GM19395 (cell line): Measurements from ENCODE around the gene CST8.
"Not testable (repeated sequence)": the region's sequence is repeated elsewhere in the genome, so short reads cannot be mapped to it uniquely, and the experiment has no call there.

Source experiments
- ATAC-seq: cut with Tn5 transposase; IDR thresholded peaks from one replicate; pipeline ENCODE4 v1.9.1; 2021; ENCODE audit warnings: mild to moderate bottlenecking, moderate library complexity; ENCODE audit not compliant: unreplicated experiment

The CST8 gene, protein sequence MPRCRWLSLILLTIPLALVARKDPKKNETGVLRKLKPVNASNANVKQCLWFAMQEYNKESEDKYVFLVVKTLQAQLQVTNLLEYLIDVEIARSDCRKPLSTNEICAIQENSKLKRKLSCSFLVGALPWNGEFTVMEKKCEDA

DNA sequence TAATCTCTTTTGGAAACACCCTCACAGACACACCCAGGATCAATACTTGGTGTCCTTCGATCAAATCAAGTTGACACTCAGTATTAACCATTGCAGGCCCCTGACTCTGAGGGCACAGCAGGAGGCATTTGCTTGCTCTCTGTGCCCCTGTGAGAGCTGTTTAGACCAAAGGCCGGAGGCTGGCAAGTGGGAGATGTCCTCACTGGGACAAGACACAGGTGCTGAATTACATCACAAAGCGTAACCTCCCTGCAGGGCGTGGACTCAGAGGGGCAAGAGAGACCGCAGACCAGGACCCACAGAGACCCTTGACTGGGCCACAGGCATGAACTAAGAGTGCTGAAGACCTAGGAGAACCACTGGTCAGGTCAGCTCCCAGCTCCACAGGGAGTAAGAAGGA is at the start of gene CST8:
CST8 (plus strand) TSS at position 301 of the 400 bp plus-strand sequence. CDS start 551 bp downstream, outside the sequence.
- no peak for ATAC-seq

DNA sequence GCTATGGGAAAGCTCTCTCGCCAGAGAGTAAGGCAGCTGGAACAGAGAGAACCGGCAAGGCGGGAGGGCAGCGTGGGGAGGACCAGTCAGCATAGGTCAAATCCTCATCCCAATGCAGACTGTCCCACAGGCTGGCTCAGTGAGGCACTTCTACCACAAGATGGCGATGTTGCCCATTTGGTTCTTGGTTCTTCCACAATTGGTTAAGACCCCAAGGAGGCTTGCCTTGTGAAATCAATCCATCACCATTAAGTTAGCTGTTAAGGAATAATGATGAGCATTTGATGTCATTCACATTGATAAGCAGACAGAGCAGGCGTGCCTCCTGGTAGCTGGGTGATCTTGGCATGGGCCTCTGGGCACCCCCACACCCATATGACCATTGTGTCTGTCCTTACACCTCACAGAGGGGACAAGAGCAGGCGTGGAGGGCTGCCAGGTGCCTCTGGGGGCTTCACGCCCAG is 49.0 kb upstream of the CST8 start:
- peak; percentile 84 for ATAC-seq

DNA sequence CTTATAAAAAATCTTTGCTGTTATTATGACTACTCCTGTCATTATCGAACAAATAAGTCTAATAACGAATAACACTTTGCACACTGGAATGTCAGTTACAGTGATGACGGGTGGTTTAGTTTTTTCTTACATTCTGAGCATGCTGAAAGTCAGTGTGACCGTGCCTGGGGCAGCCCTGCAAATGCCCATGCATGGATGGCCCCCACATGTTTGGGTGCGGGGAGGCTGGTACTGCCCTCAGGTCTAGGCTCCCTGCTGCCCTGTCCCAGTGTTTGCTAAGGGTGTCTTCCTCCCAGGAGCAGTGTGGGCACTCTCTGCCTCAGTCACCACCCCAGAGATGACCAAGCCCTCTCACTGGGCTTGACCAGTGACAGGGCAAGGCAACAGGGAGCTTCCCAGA is 48.5 kb upstream of the CST8 start:
- no peak for ATAC-seq

DNA sequence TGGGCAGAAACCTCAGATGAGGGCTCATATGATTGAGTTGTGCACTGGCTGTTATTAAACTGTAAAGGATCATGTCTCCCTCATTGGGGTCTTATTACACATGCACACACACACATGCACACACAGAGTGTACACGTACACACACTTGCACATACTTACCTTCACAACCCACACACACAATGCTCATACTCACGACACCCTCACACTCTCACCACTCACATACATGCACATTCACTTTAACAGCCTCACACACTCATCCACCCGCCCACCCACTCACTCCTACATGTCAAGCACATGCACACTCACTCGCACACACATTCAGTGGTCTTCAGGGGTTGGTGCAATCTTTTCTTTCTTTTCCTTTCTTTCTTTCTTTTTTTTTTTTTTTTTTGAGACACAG is 46.1 kb upstream of the CST8 start:
- ATAC-seq, result no peak

DNA sequence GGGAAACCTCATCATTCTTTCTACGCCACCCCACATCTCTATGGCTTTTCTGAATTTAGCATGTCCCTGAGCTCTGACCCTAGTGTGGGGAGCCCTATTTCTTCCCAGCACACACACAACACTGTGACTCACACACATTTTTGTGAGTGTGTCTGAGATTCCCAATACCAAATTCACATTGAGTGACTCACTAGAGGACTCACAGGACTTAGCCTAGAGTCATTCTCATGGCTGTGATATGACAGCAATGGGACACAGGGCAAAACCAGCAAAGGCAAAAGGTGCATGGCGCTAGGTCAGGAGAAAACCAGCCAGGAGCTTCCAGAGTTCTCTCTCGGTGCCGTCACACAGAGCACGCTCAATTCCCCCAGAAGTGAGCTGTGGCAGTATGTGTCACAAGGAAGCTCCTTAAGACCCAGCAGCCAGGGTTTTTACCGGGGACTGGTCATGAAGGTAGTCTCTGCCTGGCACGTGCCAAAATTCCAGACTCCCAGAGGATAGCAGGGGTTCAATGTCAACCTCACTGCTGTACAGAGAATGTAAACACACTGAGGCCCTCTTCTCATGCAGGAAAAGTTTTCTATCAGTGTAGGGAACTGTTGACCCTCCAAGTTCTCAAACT is 45.2 kb upstream of the CST8 start:
- ATAC-seq, result no peak

DNA sequence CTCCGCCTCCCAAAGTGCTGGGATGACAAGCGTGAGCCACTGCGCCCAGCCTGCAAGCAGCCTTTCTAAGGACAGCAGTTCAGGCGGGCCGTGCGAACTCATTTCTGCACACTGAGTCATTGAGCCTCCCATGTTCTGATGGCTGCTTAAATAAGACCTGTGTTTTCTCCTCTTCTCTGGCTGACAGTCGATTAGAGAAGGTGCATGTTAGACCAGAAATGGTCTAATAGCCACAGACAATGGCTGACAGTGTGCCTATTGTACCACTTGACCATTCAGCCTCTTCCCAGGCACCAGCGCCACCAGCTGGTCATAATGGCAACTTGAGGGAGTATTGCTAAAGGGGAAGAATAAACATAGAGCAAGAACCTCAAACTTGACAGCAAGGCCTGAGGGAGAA is 44.4 kb upstream of the CST8 start:
- peak; percentile 51 for ATAC-seq

DNA sequence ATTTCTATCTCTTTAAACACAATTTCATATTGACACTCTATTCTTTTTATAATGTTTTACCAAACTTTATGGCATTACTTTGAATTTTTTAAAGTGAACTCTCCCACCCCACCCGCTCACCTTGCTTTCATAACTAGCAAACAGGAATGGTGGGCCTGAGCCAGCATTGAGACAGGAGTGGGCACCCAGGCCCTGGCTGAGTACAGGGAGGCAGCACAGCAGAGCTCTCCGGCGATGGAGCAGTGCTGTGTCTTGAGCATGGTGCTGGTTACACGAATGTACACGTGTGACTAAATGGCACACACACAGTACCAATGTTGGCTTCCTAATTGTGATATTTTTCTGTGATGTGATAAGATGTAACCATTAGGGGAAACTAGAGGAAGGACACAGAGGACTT is 42.8 kb upstream of the CST8 start:
- no peak for ATAC-seq

DNA sequence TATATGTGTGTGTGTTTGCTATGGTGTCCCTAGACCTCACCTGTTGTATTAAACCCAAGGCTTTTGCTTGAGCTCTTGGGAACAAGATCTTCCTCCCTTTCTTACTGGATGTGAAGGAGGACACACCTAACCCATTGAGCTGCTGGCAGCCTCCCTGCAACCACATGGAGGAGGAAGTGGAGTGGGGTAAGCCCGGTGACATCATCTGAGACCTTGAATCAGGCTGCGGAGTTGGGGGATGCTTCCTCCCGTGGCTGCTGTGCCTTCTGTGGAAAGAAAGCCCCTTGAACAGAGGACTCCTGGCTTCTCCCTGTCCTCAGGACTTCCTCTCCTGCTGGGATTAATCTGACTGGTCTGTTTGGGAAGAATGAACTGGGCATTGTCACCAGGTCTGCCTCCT is 41.5 kb upstream of the CST8 start:
- no peak for ATAC-seq

DNA sequence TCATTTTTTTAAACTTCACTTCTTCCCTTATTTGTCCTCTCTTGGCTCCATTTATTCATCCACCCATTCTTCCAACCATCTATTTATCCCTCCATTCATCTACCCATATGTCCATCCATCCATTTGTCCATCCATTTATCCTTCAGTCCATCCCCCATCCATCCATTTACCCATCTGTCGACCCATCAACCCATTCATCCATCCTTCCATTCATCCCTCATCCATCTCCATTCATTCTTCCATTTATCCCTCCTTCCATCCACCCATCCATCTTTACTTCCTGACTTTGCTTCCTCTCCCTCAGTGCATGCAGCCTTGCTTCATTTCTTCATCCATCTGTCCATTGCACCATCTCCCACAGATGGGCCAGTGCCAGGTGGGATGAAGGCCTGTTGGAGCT is 40.0 kb upstream of the CST8 start:
- no peak for ATAC-seq

DNA sequence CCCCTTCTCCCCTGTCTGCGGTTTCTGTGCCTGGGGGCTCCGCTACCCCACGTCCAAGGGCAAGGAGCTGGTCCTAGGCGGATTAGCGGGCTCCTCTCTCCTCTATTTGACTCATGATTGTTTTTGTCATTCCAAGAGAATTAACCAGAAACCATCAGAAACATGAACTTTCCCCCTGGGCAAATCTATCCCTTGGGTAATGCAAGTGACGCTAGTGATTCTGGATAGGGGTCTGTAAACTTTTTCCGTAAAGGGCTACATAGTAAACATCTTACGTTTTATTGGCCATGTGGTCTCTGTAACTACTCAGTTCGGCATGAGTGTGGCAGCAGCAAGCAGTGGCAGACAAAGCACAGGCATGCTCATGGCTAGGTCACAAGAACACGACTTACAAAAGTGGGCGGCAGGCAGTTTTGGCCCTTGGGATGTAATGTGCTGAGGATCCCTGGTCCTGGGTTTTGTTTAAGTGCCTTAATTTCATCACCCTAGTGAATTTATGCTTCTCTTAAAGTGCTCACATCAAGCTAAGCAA is 38.9 kb upstream of the CST8 start:
- ATAC-seq, result no peak

DNA sequence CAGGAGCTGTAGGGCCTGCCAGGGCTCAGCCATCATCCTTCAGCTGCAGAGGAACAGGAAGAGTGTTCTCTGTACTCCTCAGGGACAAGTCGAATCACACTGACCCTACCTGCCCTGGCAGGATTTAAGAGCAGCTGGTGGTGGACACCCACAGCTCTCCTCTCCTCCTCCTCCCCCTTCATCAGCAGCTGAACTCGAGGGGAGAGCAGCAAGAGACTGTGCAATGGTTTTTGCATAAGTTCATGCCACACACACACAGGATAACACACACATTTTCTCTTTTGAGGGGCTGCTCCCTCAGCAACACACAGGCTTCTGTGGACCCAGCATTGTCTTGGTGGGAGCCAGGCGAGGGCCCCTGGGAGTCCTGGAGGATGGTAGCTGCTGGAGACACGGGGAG is 38.1 kb upstream of the CST8 start, which contains the start of gene CST11:
CST11 (minus strand) TSS at position 101 of the 400 bp plus-strand sequence; CDS start at position 36, 65 bp downstream.
- no peak for ATAC-seq

DNA sequence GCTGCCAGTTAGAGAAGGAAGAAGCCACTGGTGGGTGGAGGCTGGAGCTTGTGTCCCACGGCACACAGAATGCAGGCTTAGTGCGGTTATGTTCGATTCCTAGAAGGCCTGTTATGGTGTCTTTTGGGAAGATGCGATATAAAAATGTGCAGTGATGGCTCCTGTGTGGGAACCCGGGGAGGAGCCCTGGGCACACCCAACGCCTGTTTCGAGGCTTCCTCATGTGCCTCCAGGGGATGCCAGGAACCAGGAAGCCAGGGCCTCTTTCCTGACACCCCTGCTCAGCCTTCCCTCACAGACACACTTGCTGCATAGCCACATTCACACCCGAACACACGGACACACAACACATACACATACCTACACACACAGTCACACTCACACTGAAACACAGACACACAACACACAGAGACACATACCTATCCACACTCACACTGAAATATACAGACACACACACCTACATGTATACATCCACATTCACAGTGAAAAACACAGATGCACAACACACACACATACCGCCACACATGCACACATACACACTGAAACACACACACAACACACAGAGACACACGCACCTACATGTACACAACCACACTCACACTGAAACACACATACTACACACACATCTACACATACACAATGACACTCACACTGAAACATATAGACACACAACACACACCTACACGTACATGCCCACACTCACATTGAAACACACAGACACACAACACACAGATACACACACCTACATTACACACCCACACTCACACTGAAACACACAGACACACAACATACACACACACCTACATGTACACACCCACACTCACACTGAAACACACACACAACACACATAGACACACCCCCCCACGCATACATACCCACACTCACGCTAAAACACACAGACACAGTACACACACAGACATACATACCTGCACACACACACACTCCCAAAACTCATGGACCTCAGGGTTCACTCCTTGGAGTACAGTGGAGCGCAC is 37.1 kb upstream of the CST8 start:
- no peak for ATAC-seq

DNA sequence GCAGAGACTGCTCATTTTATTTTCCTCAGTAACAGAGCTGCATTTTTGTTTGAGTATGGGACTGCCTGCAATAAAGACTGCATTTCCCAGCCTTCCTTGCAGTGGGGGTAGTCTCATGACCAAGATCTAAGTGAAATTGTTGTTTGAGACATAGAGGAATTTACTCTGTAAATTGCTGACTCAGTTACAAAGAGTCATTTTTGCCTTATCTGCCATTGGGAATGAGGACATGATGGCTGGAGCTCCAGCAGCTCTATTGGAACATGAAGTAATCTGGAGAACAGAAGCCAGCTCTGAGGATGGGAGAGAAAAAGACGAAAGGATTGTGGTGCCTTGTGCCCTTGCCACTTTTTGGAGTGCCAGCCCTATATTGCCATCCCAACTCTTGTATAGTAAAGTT is 36.1 kb upstream of the CST8 start:
- no peak for ATAC-seq

DNA sequence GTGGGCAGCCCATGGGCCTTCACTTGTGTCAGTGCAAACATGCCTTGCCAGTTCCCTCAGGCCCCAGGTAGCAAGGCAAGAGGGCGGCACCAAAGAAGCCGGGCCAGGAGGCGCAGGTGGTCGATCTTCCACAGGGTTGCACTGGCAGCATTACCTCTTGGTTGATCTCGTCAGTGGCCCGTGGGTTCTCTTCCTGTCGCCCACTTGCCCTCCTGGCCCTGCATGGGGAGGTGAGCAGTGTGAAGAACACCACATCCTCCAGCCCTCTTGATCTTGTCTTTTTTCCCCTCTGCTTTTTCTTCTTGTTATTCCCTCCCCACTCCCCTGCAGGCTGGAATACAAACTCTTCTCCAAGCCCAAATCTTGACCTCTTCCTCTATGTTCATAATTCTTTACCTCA is 35.3 kb upstream of the CST8 start:
- ATAC-seq, result no peak

DNA sequence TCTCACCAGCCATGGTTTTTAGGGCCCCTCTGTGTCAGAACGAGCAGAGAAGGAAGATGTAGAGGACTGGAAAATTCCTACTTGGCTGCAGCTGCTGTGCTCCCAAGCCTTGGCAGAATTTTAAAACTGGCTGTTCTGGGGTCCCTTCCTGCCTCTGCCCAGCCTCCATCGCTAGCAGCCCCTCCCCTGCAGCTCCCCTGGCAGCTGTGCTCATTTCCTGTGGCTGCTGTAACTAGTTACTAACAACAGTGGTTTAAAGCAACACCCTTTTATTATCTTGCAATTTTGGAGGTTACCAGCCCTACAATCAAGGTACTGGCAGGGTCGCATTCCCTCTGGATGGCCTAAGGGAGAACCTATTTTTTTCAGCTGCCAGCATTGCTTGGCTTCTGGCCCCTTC is 34.5 kb upstream of the CST8 start:
- no peak for ATAC-seq

DNA sequence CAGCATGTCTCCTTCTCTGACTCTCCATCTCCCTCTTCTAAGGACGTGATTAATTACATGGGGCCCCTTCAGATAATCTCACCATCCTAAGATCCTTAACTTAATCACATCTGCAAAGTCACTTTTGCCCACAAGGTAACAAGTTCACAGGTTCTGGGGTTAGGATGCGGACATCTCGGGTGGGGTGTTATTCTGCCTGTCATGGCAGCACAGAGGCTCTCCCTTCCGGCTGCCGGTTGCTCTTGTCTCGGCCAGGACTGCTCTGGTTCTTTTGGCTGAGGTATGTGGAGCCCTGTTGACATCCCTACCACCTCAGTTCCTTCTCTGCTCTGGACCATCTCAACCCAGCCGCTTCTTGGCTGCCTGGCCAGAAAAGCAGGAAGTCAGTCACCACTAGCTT is 34.0 kb upstream of the CST8 start:
- no peak for ATAC-seq

DNA sequence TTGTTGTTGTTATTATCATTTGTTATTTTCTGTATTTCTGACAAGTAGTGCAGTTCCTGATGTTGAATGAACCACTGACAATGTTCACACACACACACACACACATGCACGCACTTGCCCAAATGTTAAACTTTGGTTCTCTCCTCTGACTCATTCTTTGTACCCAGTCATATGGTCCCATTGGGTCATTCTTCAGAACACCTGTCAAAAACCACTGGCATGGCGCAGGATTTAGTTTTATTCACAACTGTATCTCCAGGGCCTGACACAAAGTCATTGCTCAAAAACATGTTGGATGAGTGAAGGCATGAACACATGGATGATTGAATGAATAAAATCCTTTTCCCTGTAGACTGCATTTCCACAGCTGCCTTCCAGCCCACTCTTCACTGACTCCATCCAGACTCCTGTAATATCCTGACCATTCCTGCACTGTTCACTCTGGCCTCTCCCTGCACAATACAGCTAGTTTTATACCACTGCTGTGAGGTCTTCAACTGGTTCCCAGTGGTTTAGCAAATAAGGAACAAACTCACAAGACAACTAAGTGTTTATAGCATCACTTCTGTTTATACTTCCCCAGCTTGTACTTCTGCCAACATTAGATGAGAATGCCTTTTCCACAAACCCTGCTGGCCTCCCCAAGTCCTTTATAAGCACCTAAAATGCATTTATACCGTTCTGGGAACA is 31.3 kb upstream of the CST8 start:
- no peak for ATAC-seq

DNA sequence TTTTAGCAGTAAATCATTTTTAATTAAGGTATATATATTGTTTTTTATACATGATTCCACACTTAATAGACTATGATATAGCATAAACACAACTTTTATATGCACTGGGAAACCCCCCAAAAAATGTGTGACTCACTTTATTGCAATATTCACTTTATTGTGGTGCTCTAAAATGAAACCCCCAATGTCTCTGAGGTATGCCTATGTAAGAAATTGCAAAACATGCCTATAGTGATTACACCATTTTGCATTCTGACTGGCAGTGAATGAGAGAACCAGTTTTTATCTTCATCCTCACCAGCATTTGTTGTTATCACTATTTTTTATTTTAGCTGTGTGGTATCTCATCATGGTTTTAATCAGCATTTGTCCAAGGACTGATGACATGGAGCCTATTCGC is 29.7 kb upstream of the CST8 start:
- ATAC-seq, result no peak

DNA sequence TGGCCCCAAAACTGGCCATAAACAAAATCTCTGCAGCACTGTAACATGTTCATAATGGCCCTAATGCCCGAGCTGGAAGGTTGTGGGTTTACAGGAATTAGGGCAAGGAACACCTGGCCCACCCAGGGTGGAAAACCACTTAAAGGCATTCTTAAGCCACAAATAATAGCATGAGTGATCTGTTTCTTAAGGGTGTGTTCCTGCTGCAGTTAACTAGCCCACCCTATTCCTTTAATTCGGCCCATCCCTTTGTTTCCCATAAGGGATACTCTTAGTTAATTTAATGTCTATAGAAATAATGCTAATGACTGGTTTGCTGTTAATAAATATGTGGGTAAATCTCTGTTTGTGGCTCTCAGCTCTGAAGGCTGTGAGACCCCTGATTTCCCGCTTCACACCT is 24.0 kb upstream of the CST8 start:
- not testable (repeated sequence) for ATAC-seq

DNA sequence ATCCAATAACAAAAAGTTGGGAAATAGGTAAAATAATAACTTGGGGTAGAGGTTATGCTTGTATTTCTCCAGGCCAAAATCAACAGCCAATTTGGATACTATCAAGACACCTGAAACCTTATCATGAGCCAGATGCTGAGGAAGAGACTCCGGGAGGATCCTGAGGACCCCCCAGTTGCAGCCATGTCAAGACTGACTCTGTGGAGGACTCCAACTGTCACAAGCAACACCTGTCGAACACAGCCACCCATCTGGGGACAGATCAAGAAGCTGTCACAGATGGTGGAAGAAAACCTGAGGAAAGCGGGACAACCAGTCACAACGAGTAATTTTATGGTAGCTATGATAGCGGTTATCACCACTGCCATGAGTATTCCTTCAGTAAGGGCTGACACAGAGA is 18.6 kb upstream of the CST8 start:
- ATAC-seq, result not testable (repeated sequence)

DNA sequence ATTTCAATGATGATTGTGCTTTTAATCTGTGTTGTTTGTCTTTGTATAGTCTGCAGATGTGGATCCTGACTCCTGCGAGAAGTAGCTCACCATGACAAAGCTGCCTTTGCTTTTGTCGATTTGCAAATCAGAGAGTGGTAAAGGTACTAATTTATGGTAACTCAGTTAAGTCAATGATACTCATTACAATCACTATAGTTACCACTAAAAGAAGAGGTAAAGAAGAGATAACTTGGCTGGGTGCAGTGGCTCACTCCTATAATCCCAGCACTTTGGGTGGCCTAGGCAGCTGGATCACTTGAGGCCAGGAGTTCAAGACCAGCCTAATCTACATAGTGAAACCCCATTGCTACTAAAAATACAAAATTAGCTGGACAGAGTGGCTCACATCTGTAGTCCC is 17.6 kb upstream of the CST8 start:
- ATAC-seq, result not testable (repeated sequence)
